GM12878 (cell line): ENCODE measurements around the gene C14orf119. TPM values are rescaled to one million over a fixed set of nuclear protein-coding genes. Genes with fewer than 3 reads are reported as not detected.

ENCODE experiments used
- ATAC-seq: fragments of 200-7000 bp; cut with Tn5 transposase; 3 replicates; pipeline ENCODE4 v1.9.1; 2020; ENCODE audit warnings: mild to moderate bottlenecking, moderate library complexity
- BruUV-seq: library from RNA; stranded (reverse); fragments of 400-500 nt; replicated peaks from 2 replicates; lab custom pipeline; 2021; lab: Mats Ljungman, UMichigan
- CTCF ChIA-PET: fragments of 300-600 bp; sonication (Branson Sonifier 250); formaldehyde crosslinking; extraction: SDS; loops from one replicate; lab custom pipeline; 2021; ENCODE audit warnings: inconsistent platforms; lab: Yijun Ruan, JAX
- POLR2A ChIA-PET: fragments of 350-600 bp; formaldehyde crosslinking; extraction: SDS; loops from one replicate; lab custom pipeline; 2021; ENCODE audit warnings: inconsistent platforms; lab: Charles Lee
- RAD21 ChIA-PET: fragments of 300-600 bp; sonication (Branson Sonifier 250); formaldehyde crosslinking; loops from one replicate; lab custom pipeline; 2023; ENCODE audit warnings: antibody characterized with exemption; ENCODE audit not compliant: unreplicated experiment; lab: Charles Lee
- SMC1A ChIA-PET: fragments of 300-600 bp; sonication (Branson Sonifier 250); formaldehyde crosslinking; loops from one replicate; lab custom pipeline; 2023; ENCODE audit not compliant: unreplicated experiment, uncharacterized antibody; lab: Charles Lee
- DNase-seq: peaks from one replicate; pipeline ENCODE4 v3.0.0-alpha.2; 2011; ENCODE audit warnings: low read depth, low spot score
- FAIRE-seq: peaks from 3 replicates; lab custom pipeline; 2011; peaks lifted over from hg19 to GRCh38; lab: Jason Lieb, UNC
- H2AFZ ChIP-seq: 2 replicates; pipeline ENCODE4 v1.6.0; 2011; ENCODE audit warnings: low read depth, low read length, control low read depth; ENCODE audit not compliant: control insufficient read depth
- H3K27ac ChIP-seq: 2 replicates; pipeline ENCODE4 v1.5.1; 2011; ENCODE audit warnings: control low read depth; ENCODE audit not compliant: control insufficient read depth, insufficient read depth
- H3K27me3 ChIP-seq, 2 experiments: replicated peaks in 1 of 2; 2 replicates each; pipeline versions ENCODE4 v1.6.0 to v1.6.1; 2011; ENCODE audit warnings: low read length in 1 of 2; ENCODE audit not compliant: control insufficient read depth in 2 of 2, insufficient read depth in 2 of 2
- H3K36me3 ChIP-seq, 2 experiments: 2 replicates each; pipeline ENCODE4 v1.5.1; 2011; ENCODE audit warnings: low read length in 1 of 2; ENCODE audit not compliant: control insufficient read depth in 2 of 2, insufficient read depth in 2 of 2
- H3K4me1 ChIP-seq: 2 replicates; pipeline ENCODE4 v1.6.1; 2011; ENCODE audit warnings: mild to moderate bottlenecking, low read length, moderate library complexity, mixed read lengths; ENCODE audit not compliant: control insufficient read depth, insufficient read depth
- H3K4me2 ChIP-seq: 2 replicates; pipeline ENCODE4 v1.6.0; 2011; ENCODE audit warnings: control low read depth; ENCODE audit not compliant: control insufficient read depth, insufficient read depth
- H3K4me3 ChIP-seq: fragments of 200-600 bp; sonication (generic); 2 replicates; pipeline ENCODE4 v1.5.1; 2016
- H3K79me2 ChIP-seq: 2 replicates; pipeline ENCODE4 v1.6.0; 2011; ENCODE audit warnings: low read length; ENCODE audit not compliant: control insufficient read depth, insufficient read depth
- H3K9ac ChIP-seq: 2 replicates; pipeline ENCODE4 v1.8.0; 2011; ENCODE audit warnings: low read length, control low read depth, mixed read lengths; ENCODE audit not compliant: control insufficient read depth, insufficient read depth
- H3K9me3 ChIP-seq: replicated peaks from 3 replicates; pipeline ENCODE4 v1.5.1; 2011; ENCODE audit warnings: mild to moderate bottlenecking, low read length; ENCODE audit not compliant: control insufficient read depth, insufficient read depth
- H4K20me1 ChIP-seq: 2 replicates; pipeline ENCODE4 v1.6.0; 2011; ENCODE audit not compliant: control insufficient read depth, insufficient read depth
- BCL3 ChIP-seq: IDR thresholded peaks from 2 replicates; pipeline ENCODE4 v1.6.1; 2011; ENCODE audit warnings: borderline replicate concordance, low read depth, mild to moderate bottlenecking, moderate library complexity, low read length; ENCODE audit not compliant: insufficient read depth, poor library complexity, severe bottlenecking
- JUNB ChIP-seq: IDR thresholded peaks from 2 replicates; pipeline ENCODE4 v1.6.1; 2016; ENCODE audit warnings: antibody characterized with exemption, mild to moderate bottlenecking
- NFXL1 ChIP-seq: fragments of 450-650 bp; IDR thresholded peaks from 2 replicates; pipeline ENCODE4 v1.6.1; 2017; ENCODE audit warnings: antibody characterized with exemption, mild to moderate bottlenecking, borderline replicate concordance
- NFYB ChIP-seq: IDR thresholded peaks from 2 replicates; pipeline ENCODE4 v1.6.1; 2011; ENCODE audit warnings: low read depth, mild to moderate bottlenecking, low read length, improper control_type of control experiment, moderate library complexity; ENCODE audit not compliant: insufficient read depth
- RFX5 ChIP-seq: IDR thresholded peaks from 2 replicates; pipeline ENCODE4 v1.6.1; 2011; ENCODE audit warnings: low read depth, low read length, improper control_type of control experiment
- ZBED1 ChIP-seq: IDR thresholded peaks from 2 replicates; pipeline ENCODE4 v1.6.1; 2016; ENCODE audit warnings: borderline replicate concordance
- WGBS: methylation state at CpG from one replicate; pipeline ENCODE4 v1.1.6; 2016; ENCODE audit warnings: low lambda C conversion rate; ENCODE audit not compliant: insufficient replicate concordance, insufficient coverage; ENCODE audit errors: missing lambda C conversion rate; 5-methylcytosine and 5-hydroxymethylcytosine counted together
- in situ Hi-C: fragments of 300-500 bp; cut with MboI; formaldehyde crosslinking; loops from 9 replicates; pipeline ENCODE4 v1.14.3; 2018; ENCODE audit warnings: mixed read lengths
- intact Hi-C: fragments of 100-400 bp; cut with micrococcal nuclease; formaldehyde crosslinking; loops from one replicate; pipeline ENCODE4 v1.14.2; 2022; ENCODE audit not compliant: unreplicated experiment
- polyA plus RNA-seq, 11 experiments: library from polyadenylated mRNA; depleted of rRNA in 4 of 11; unstranded in 6 of 11; stranded (reverse) in 5 of 11; fragments of >200 nt; fragmentation: Nextera tagmentation in 4 of 11; fragmentation: Illumina TruSeq in 1 of 11; extraction: Ambion mirVana in 4 of 11; extraction: Trizol in 1 of 11; gene quantifications; 1 replicate in 1 of 11; 2 replicates in 10 of 11; pipeline versions ENCODE4 v1.2.1 to v1.2.3, GENCODE V29; 2011 to 2016; ENCODE audit warnings: inconsistent platforms in 2 of 11, missing spikeins in 2 of 11, low read depth in 1 of 11
- total RNA-seq, 4 experiments: library from RNA; depleted of rRNA in 3 of 4; stranded (reverse); fragments of >200 nt in 3 of 4; fragmentation: Illumina TruSeq in 1 of 4; extraction: Trizol in 1 of 4; gene quantifications; 2 replicates each; pipeline versions ENCODE4 v1.2.1 to v1.2.3, GENCODE V29; 2013 to 2021

The C14orf119 gene
- total and polyA plus RNA-seq, 10 of the 15 experiments (the other 5 are each of a cell fraction or from before 2014, with no cell fraction given): 32.3 to 228 (median 57.6) TPM

GRCh38 chr14:23101986-23102625 lies 6.8 kb downstream of the C14orf119 start:
- Histone ChIP-seq H3K4me2 (no peak overlapping the region), H3K27me3 (no peaks in the 10 kb centered on the region), H3K79me2 (peaks cover 8% of the 10 kb centered on the region), H3K9me3 (no peaks in the 10 kb centered on the region), H4K20me1 (no peaks in the 10 kb centered on the region; the same call in 1 of the 2 replicates), H3K9ac (no peak overlapping the region), H3K4me3 (no peak overlapping the region), H3K36me3 (peaks cover 0 to 8% of the 10 kb centered on the region in 2 experiments; a peak in 1 of 4 replicates), H3K27ac (no peak overlapping the region), H2AFZ (no peak overlapping the region), H3K4me1 (no peaks in the 10 kb centered on the region)
- ChIA-PET RAD21 (interaction anchor here (2.0 kb wide), 1 partner anchor 34 kb away, joined by 6 read pairs; no protein-coding TSS in a partner anchor), POLR2A (no interaction called here), CTCF (interaction anchor here (2.0 to 5.8 kb wide), 3 partner anchors 19 to 33 kb away, joined by 5 to 28 read pairs (median 14); no protein-coding TSS in a partner anchor), SMC1A (no interaction called here)
- FAIRE-seq (no peak), ATAC-seq (no peak), DNase-seq (no peak)
- 78% methylated on average over 10 of the region's 10 CpGs for WGBS
- TF ChIP-seq NFYB (no peak), BCL3 (no peak), NFXL1 (no peak), RFX5 (no peak), JUNB (no peak), ZBED1 (no peak)
- BruUV-seq: no TSS peak
- intact Hi-C loops: no loop called here
- in situ Hi-C loops: no loop called here
